Left lung (tissue), 10 donors: ENCODE results near the gene HINT3. TPM values are rescaled to one million over a fixed set of nuclear protein-coding genes. Genes with fewer than 3 reads are reported as not detected.

ENCODE experiments used
- ATAC-seq: fragments of 200-7000 bp; cut with Tn5 transposase; one replicate; pipeline ENCODE4 v1.9.1; 2020; ENCODE audit warnings: moderate library complexity
- DNase-seq, 4 donors: peaks; one replicate each; pipeline ENCODE4 v3.0.0-alpha.2; 2013 to 2020
- H3K27ac ChIP-seq, 2 donors: fragments of 200-600 bp; sonication (generic) in 1 of 2; one replicate each; pipeline versions ENCODE4 v1.5.0 to v1.8.0; 2020 to 2021
- H3K27me3 ChIP-seq, 2 donors: fragments of 200-600 bp; sonication (generic) in 1 of 2; one replicate each; pipeline versions ENCODE4 v1.5.0 to v1.8.0; 2020 to 2021
- H3K36me3 ChIP-seq, 2 donors: fragments of 200-600 bp; sonication (generic) in 1 of 2; one replicate each; pipeline versions ENCODE4 v1.5.0 to v1.8.0; 2020 to 2021
- H3K4me1 ChIP-seq, 2 donors: fragments of 200-600 bp; one replicate each; pipeline ENCODE4 v1.8.0; 2021
- H3K4me3 ChIP-seq, 2 donors: fragments of 200-600 bp; sonication (generic) in 1 of 2; one replicate each; pipeline versions ENCODE4 v1.5.0 to v1.8.0; 2020 to 2021; ENCODE audit warnings: mild to moderate bottlenecking in 1 of 2
- H3K9me3 ChIP-seq, 2 donors: fragments of 200-600 bp; sonication (generic) in 1 of 2; one replicate each; pipeline versions ENCODE4 v1.5.0 to v1.8.0; 2020 to 2021
- CTCF ChIP-seq, 2 donors: fragments of 200-600 bp; sonication (generic) in 1 of 2; IDR thresholded peaks; one replicate each; pipeline versions ENCODE4 v1.5.0 to v1.8.0; 2021; ENCODE audit warnings: antibody characterized with exemption in 2 of 2
- intact Hi-C, 2 donors: fragments of 100-400 bp; cut with DNase I; formaldehyde crosslinking; loops; one replicate each; pipeline versions ENCODE4 v1.11.2 to v1.14.2; 2022
- polyA plus RNA-seq, 6 donors: library from polyadenylated mRNA; unstranded; fragments of 120-200 nt; gene quantifications; one replicate each; pipeline ENCODE4 v1.2.1, GENCODE V29; 2013; ENCODE audit not compliant: insufficient read length in 6 of 6
- total RNA-seq, 2 donors: library from RNA; stranded (reverse); fragmentation: NEBNext Ultra II Directional; extraction: Animal tissue kit (Norgen Biotek cat#: 25700); gene quantifications; one replicate each; pipeline ENCODE4 v1.2.1, GENCODE V29; 2021
- donor health status: DM: no; HTN: yes; CAD: no.
- donor health status: DM: no; HTN: no; CAD: no.

HINT3 gene
- total and polyA plus RNA-seq, 8 donors, result 18.3 to 29.7 (median 23.9) TPM

DNA sequence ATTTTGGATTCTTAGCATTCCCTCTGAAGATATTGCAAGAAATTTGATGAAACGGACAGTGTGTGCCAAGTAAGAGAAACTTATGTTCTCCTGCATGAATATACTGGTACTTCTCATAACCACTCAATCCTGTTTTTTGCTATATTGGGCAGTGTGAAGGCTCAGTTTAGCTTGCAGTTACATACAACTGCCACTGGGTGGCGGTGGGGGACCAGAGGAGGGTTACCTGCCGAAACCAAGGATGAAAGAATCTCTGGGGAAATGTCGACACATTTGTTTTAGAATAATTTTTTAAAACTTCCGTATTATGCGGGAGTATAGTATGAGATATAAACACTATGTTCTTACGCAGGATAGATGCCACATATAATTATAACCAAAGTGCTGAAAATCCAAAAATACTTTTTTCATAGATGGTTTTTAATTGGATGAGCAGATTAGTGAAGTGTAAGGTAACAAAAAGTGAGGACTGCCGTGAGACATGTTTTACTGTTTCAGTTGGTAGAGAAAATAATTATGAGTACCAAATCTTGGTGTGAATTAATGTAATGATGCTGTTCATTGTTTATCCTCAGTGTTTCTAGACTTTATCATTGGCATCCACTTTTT, 39.5 kb downstream of the HINT3 start:
- peaks cover 0 to 10% of the 10 kb centered on the region in 2 donors for H3K4me1 ChIP-seq
- no peaks in the 10 kb centered on the region for H3K27me3 ChIP-seq
- intact Hi-C loops, result no loop called here
- H3K4me3 ChIP-seq, result no peak overlapping the region
- ATAC-seq, result peak; percentile 99
- no peaks in the 10 kb centered on the region for H3K9me3 ChIP-seq
- peaks cover 0 to 8% of the 10 kb centered on the region in 2 donors for H3K36me3 ChIP-seq
- peak; percentile 93 to 96 for TF ChIP-seq CTCF (IDR thresholded peaks at IDR 0.05)
- DNase-seq, result peak; percentile 47 to 86 (median 67)
- no peak overlapping the region for H3K27ac ChIP-seq

DNA sequence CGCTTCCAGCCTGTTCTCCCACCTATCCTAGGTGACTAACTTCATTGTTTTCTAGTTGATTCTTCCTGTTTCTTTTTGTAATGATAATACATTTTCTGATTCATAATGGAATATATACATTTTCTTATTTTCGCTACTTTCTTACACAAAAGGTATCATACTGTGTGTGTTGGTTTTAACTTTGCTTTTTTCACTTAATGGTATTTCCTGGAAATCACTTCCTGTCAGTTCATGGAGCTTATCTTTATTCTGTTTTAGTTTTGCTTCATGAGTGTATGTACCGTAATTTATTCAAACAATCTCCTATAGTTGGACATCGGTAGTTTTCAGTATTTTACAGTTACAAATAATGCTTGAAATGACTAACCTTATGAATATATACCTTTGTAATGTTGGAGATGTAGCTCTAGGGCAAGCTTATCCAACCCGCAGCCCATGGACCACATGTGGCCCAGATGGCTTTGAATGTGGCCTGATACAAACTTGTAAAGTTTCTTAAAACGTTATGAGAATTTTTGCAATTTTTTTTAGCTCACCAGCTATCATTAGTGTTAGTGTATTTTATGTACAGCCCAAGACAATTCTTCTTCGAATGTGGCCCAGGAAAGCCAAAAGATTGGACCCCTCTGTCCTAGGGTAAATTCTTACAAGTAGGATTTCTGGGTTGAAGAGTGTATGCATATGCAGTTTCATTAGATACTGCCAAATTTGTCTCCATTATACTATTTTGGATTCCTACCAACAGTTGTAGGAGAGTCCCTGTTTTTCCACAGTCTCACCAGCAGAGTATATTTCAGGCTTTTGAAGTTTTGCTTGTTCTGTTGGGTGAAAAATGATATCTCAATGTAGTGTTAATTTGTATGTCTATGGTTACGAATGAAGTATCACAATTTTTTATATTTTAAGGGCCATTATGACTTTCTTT, 46.4 kb downstream of the HINT3 start:
- H3K27me3 ChIP-seq, result no peaks in the 10 kb centered on the region
- H3K36me3 ChIP-seq, result peaks cover 0 to 8% of the 10 kb centered on the region in 2 donors
- no peaks in the 10 kb centered on the region for H3K4me1 ChIP-seq
- TF ChIP-seq CTCF (IDR thresholded peaks at IDR 0.05), result no peak
- H3K27ac ChIP-seq, result no peak overlapping the region
- no peaks in the 10 kb centered on the region for H3K9me3 ChIP-seq
- intact Hi-C loops, result no loop called here
- no peak for DNase-seq
- H3K4me3 ChIP-seq, result no peak overlapping the region
- ATAC-seq, result no peak

GRCh38 chr6:126007800-126008199, 51.2 kb downstream of the HINT3 start:
- no peak overlapping the region for H3K4me3 ChIP-seq
- H3K4me1 ChIP-seq, result no peaks in the 10 kb centered on the region
- intact Hi-C loops, result no loop called here
- peaks cover 0 to 39% of the 10 kb centered on the region in 2 donors for H3K36me3 ChIP-seq
- H3K27me3 ChIP-seq, result no peaks in the 10 kb centered on the region
- no peak for TF ChIP-seq CTCF (IDR thresholded peaks at IDR 0.05)
- H3K27ac ChIP-seq, result no peak overlapping the region
- DNase-seq (no peak), ATAC-seq (no peak)
- H3K9me3 ChIP-seq, result no peaks in the 10 kb centered on the region

DNA sequence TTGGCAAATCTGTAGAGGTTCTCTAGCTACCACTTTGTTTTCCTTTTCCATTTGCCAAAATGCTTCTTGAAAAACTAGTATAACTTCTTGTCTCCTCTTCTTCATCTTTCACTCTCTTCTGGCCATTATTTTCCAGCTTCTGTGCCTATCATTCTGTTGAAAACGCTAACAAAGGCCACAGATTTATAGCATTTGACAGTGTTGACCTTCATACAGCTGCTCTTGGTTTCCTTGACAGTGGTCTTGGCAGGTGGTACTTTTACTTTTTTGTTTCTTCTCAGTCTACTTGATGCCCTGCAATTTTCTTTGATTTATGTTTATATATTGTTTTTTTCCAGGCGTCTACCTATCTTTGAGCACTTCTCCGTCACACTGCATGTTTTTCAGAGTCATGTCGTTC, 53.5 kb downstream of the HINT3 start:
- peaks cover 0 to 61% of the 10 kb centered on the region in 2 donors for H3K36me3 ChIP-seq
- no peak for ATAC-seq
- intact Hi-C loops, result no loop called here

More for the DNA sequence above, 53.5 kb downstream of the HINT3 start:
- TF ChIP-seq CTCF (IDR thresholded peaks at IDR 0.05), result no peak
- no peak overlapping the region for H3K27ac ChIP-seq
- no peak overlapping the region for H3K4me3 ChIP-seq
- H3K9me3 ChIP-seq, result no peaks in the 10 kb centered on the region
- no peaks in the 10 kb centered on the region for H3K27me3 ChIP-seq
- no peaks in the 10 kb centered on the region for H3K4me1 ChIP-seq
- no peak for DNase-seq
